HG03342 (cell line): ENCODE data around the gene ZNF469.

Experiments
- ATAC-seq: cut with Tn5 transposase; IDR thresholded peaks from one replicate; pipeline ENCODE4 v1.9.1; 2021; ENCODE audit warnings: mild to moderate bottlenecking, moderate library complexity; ENCODE audit not compliant: unreplicated experiment

The ZNF469 gene

DNA sequence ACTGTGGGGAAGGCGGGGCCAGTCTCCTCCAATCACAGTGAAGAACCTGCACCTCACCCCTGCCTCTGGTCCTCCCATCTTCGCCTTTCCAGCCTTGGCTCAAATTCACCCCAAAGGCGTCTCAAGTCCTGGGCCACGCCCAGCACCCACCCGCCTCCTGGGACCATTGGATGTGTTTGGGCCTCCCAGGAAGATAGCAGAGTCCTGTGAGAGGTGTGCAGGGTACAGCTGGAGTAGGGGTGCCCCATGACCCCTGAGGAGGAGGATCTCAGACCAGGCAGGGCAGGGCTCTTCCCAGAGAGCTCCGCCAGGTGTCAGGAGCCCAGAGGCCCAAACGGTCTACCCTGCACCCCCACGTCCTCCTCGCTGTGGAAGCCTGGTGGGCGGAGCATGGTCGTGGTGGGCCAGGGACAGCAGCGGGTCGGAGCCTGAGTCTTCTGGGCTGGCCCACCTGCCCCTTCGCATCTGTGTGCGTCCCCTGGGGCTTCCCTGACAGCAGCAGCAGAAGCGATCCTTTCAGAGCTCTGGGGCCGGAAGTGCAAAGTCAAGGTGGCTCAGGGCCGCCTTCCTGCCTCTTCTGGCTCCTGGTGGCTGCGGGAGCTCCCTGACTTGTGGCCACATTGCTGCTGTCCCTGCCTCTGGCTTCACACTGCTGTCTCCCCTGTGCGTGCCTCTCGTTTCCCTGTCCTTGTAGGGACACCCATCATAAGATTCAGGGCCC, 34.9 kb upstream of the ZNF469 start:
- no peak for ATAC-seq

DNA sequence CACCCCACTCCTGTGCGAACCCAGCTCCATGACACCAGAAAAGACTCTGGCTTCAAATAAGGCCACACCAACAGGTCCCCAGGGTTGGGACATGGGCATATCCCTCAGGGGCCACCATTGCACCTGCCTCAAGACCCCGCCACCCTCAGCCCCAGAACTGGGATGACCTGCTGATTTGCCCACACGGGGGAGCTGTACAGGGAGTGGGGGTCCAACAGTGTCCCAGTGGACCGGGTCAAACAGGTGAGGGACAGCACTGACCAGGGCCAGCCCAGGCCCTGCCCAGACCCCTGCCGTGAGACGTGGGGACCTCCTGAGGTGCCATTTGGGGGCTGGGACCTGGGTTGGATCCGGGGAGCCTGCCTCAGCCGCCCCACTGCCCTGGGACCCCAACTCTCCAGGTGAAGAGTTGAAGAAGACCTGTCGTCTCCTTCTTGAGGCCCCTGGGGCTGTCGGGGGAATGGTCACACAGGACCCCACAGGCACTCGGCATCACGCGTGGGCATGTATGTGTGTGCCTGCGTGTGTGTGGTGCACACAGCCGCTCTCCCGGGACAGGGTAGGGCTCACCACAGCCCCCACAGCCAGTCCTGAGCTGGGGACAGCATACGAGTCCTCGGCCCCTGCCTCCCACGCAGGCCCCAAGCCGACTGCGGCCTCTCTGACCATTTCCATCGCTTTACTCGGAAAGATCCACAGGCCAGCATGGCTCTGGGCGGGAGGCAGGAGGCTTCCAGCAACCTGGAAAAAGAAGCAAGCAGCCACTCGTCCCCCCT, 34.2 kb upstream of the ZNF469 start:
- no peak for ATAC-seq

DNA sequence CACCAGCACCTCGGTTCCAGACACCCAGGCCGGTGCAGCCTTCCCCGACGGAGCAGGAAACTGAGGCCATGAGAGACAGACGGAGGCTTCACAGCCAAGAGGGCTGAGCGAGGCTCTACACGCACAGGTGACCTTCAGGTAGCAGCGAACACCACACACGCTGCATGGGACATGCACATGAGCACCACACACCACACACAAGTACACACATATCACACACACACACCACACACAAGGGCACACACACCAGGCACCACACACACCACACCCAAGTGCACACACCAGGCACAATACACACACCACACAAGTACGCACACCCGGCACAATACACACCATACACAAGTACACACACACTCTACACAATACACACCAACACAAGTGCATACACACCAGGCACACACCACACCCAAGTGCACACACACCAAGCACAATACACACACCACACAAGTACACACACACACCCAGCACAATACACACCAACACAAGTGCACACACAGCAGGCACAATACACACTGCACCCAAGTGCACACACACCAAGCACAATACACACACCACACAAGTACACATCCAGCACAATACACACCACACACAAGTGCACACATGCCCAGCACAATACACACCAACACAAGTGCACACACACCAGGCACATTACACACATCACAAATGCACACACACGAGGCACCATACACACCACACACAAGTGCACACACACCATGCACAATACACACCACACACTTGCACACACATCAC, 33.4 kb upstream of the ZNF469 start:
- ATAC-seq, result no peak

DNA sequence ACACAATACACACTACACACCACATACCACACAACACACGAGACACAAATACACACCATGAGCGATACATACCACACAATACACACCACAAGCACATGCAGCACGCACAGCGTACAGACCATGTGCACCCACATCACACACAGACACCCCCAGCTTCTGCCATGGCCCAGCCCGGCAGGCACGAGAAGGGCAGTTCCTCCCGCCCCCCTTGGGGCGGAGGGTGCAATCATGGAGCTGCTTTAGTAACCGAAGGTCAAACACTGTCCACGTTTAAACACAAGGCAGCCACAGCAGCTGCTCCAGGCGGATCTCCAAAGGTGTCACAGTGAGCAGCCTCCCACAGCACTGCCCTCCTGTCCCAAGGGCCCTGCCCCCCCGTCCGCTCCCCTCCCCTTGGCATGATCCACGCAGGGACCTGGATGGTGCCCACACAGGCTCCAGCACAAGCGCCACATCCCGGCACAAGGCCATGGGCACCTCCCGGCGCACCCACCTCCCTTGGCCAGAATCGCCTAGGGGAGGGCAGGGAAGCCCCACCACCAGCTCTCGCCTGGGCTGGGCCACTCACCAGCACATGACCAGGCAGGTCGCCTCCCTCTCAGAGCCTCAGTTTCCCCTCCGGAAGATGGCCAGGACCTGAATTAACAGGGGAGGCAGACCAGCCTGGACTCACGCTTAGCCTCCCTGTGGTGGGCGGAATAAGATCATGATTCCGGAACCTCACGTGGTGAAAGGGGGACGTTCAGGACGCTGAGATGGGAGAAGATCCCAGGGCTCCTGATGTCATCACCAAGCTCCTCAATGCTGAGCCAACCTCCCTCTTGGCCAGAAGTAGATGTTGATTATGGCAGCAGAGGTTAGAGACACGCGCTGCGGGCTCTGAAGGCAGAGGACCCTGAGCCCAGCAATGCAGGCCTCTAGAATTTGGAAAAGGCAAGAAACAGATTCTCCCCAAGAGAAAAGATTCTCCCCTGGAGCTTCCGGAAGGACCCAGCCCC, 32.6 kb upstream of the ZNF469 start:
- ATAC-seq, result no peak

DNA sequence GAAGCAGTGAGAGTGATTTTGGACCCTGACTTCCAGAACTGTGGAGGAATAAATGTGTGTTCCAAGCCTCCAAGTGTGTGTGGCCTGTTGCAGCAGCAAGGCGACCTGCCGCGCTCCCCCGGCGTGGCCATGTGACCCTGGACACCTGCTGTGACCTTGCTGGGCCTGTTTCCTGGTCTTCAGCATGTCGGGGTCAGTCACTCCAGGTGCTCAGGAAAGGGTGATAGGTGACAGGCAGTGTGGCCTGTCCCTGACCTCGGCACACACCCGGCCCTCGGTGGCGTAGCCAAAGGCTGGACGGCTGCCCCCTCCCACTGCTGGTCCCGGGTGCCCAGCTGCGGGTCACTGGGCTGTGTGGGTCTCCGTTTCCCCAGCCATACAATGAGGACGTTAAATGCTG, 31.8 kb upstream of the ZNF469 start:
- no peak for ATAC-seq

DNA sequence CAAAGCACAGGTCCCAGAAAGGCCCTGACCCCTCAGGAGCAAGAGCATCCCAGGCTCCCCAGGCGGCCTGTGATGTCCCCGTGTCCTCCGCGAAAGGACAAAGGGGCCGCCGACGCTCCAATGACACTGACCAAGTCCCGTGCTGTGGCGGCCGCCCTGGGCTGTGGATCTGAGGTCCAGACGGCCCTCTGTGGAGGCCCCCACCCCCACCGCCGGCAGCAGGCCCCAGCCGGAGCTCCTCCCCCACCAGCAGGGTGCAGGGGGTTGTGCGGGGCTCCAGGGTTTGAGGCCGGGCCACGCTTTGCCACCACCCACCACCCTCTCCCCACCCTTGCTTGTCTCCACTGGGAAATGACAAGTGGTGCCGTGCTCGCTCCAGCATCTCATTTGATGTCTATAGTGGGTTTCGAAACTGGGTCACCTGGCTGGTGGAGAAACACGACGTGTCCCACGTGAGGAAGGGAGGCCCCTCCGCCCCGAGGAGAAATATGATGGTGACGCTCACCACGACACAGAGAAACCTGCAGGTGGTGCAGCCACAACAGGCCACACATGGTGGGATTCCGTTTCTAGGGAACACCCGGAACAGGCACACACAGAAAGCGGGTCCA, 31.2 kb upstream of the ZNF469 start:
- ATAC-seq, result no peak

DNA sequence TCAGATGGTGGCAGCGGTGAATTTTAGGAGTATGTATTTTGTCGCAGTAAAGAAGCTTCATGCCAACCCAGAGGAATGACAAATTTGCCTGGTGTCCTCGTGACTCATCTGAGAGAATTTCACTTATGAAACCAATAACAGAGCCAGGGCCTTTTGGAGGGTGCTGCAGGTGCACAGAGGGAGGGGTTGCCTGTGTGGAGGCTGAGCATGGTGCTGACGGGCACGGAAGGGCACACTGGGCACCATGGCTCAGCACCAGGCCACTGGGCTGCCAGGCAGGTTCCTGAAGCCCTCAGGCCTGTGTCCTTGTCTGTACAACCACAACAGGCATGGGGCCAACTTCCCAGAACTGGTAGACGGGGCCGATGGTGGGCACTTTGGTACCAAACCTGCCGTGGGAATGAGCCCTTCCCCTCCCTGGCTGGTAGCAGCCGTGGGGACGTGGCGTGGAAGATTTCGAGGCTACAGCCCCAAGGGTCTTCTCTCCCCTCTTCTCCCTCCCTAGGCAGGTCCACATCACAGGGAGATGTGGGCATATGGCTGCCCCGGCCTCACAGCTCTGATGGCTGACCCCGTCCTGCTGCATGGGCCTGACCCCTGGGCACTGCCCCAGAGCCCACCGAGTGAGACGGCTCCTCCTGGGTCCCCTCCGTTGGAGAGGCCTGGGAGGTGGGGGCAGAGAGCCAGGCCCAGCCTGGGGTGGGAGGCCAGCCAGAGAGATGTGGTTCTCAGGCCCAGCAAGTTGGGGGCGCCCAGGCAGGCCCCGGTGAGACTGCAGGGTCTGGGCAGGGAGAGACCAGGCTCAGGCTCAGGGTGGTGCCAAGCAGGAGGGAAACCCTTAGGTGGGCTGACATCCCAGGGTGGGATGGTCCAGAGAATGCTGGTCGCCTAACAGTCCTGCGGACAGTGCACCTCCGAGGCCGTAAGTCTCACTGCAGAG, 30.2 kb upstream of the ZNF469 start:
- ATAC-seq, result no peak

DNA sequence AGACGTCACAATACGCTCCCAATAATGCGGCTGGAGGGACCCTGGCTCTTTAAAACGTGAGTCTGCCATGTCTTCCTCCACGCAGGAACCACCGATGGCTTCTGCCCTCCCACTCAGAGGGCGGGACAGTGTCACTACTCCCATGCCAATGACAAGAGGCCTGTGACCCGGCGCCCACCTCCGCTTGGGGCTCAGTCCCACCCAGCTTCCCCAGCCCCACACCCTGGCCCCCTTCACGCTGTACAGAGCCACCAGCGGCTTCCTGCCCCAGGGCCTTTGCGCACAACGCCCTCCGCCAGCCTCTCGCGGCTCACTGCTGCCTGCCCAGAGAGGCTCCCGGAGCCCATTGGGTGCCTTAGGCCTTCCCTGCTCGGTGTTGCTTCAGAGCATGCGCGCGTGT, 29.5 kb upstream of the ZNF469 start:
- ATAC-seq, result no peak

DNA sequence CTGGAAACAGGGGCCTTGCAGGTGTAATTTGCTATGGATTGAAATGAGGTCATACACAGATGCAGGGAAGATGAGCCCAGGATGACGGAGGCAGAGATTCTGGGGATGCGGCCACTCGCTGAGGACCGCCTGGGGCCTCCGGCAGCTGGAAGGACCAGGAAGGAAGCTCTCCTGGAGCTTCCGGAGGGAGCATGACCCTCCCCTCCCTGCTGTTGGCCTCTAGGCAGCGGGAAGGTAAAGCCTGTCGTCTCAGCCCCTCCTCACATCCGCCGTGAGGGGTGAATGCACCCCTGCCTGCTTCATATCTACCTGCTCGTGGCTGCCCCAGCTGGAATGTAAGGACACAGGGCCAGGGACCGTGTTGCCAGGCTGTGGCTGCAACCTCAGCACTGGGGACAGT, 29.1 kb upstream of the ZNF469 start:
- ATAC-seq, result no peak

DNA sequence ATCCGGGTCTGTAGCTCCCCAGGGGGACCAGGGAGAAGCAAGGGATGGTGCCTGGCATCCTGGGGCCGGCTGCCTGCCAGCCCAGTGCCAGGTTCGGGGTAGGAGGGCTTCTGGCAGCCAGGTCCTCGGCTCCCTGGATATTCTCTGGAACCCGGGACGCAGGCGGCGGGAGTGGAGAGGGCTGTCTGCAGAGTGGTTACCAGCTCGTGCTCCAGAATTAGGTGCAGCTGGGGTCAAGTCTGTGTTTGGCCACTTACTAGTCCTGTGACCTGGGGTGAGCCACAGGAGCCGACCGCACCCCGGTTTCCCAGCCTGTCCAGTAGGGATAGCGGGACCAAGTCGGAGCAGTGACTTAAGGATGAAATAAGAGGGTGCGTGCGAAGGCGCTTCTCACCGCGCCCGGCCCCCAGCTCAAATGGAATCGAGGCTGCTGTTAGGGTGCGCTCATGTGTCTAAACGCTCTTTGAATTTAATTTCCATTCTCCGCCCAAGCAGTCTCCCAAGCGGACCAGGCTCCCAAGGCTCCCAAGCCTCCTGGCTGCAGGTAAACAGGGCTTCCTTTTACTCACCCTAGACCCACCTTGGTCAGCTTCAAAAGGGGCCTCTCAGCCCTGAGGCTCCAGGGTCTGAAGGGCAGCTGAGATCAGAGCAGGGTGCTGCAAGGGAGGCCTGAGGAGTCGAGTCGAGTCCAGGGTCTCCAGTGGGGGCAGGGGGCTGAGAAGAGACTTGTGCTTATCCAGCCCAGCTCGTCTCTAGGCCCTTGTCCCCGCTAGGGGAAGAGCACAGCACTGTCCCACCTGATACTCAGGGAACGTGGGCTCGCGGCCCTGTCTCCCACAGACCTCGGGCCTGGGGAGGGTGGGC, 28.3 kb upstream of the ZNF469 start:
- ATAC-seq, result no peak

DNA sequence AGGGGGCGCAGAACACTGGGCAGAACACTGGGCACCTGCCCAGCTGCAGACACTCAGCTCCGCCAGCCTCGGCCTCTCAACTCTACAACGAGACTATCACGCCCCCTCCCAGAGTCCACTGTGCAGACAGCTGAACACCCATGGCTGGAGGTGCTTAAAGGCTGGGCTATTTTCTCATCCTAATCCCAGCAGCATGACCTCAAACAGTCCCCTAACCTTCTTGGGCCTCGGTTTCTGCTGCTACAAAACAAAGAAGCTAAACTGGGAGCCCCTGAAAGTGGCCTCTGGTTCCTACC, 27.7 kb upstream of the ZNF469 start:
- no peak for ATAC-seq

DNA sequence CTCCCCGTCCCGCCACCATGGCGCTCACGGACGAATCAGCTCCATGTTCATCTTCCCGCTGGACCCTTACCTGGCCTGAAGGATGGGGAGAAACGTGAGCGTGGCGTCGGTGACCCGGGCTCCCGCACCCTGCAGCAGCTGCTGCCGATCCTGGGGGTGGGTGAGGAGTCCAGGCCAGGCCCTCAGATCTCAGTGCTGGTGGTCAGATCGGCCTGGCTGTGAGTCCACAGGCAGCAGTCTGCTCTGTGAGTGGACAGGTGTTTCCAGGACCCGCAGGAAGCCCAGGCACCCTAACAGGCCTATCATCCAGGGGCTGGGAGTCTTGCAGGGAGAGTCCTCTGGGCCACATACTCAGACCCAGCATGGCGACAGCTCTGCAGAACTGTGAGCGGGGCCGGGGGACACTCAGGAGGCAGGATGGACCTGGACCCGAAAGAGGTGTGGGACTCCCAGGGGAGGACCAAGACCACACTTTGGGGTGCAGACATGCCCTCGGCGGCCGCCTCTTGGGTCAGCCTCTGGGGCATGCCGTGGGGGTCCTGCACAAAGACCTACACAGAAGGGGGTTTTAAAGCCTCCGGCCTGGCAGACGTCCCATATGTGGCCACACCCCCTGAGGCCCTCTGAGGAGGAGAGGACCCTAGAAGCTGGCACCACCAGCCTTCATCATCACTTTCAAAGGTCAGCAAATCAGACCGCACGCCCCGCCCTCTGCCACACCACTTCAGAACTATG, 27.2 kb upstream of the ZNF469 start:
- no peak for ATAC-seq

DNA sequence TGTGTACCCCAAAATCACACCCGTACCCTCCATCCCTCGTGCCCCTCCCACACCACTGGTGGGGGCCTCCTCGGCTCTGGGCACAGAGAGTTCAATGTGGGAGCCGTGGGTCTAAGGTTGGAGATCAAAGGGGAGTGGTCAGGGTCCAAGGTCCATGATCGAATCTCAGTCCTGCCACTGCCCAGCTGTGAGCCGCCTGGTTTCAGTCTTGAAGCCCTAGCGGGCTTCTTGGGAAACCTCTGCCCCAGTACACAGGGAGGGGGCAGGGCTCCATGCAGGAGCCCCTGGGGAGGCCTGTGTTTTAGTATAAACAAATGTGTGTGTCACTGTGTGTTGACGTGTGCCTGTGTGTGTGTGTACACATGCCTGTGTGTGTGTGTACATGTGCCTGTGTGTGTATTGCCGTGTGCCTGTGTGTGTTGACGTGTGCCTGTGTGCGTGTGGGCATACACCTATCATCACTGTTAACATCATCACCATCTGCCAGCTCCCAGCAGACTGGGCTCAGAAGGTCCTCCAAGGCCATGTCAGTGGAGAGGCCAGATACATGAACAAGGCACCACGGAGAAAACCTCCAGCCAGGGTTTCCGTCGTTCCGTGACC, 26.5 kb upstream of the ZNF469 start:
- no peak for ATAC-seq

DNA sequence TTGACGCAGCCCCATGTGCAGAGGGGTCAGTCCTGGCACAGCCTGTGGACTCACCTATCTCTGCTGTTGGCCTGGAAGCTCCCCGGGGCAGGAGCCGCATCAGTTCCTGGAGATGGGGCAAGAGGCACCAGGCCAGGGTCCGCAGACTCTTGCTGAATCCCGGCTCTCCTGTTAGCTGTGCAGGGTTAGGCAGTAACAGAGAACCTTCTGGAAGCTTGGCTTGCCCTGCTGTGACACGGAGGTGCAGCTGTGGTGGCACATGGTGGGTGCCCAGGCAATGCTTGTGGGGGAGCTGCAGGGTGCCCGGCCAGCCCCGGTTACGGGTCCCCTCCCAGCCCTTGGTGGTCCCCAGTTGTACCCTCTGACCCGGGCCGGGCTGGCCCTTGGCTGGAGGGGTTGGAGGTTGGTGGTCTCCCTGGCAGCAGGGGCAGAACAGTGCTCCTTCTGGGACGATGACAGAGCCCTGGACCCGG, 26.0 kb upstream of the ZNF469 start:
- ATAC-seq, result no peak

DNA sequence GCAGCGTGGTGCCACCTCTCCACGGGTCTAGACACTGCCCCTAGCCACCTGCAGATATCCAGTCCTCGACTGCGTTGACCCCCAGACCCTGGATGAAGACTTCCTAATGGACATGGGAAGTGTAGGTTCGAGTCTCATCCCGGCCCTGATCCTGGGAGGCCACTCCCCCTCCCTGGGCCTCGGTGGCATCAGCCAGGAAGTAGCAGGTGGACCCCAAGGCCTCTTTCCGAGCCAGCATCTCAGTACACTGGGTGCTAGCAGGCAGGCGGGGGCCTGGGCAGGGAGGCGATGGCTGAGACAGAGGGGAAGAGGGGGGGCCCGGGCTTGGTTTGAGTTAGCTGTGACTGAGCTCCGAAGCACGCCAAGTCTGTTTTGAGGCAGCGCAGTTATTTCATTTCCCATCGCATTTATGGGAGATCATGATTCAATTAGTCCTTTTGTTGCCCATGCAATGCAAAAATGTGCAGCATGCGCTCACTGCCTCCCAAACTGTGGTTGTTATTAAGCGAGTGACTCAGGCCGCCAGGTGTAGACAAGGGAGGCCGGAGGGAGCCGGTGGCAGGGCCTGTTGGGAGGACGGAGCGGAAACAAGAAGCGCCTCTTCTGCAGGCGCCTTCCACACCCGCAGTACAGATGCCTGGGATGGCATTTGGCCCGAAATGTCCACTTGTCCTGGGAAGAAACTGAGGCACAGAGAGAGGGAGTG, 25.3 kb upstream of the ZNF469 start:
- ATAC-seq, result no peak

DNA sequence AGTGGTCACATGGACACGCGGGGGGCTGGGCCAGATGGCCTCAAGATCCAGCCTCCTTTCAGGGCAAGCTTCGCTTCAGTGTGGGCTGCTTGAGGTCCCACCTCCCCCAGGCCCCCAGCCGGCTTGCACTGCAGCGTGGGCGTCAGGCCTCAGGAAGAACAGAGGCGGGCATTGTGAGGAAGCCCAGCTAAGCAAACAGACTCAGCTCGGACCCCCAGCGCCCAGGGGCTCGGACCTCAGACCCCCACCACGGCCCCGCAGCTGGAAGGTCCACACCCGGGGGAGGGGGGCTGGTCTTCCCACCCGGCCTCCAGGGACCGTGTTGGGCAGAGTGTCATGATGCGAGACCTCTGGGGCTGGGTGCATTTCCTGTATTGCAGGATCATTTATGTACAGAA, 24.7 kb upstream of the ZNF469 start:
- no peak for ATAC-seq

DNA sequence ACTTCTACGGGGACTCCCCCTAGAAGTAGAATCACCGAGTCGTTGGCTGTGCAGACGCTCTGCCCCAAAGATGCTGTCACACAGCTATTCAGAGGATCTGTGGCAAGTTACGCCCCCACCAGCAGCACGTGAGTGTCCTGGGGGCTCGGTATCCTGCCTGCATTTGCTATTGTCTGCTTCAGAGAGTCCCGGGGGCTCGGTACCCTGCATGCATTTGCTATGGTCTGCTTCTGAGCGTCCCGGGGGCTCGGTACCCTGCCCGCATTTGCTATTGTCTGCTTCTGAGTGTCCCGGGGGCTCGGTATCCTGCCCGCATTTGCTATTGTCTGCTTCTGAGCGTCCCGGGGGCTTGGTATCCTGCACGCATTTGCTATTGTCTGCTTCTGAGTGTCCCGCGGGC, 23.8 kb upstream of the ZNF469 start:
- ATAC-seq, result no peak
